OCI-LY7 (cell line): Measurements from ENCODE around the gene TCEANC2.

Experiments used
- EZH2phosphoT487 ChIP-seq: fragments of 200-600 bp; sonication (generic); IDR thresholded peaks from 2 replicates; pipeline ENCODE4 v1.6.1; 2018; ENCODE audit warnings: low read depth, borderline replicate concordance, mild to moderate bottlenecking, mixed run types, antibody characterized with exemption, low read length, moderate library complexity, mixed read lengths
- TF ChIP-seq, protein P1 (sequence below): fragments of 200-600 bp; sonication (generic); conservative IDR thresholded peaks from 2 replicates; pipeline ENCODE4 v1.5.1; 2014; ENCODE audit warnings: mild to moderate bottlenecking, antibody characterized with exemption, low read length, moderate library complexity, mixed read lengths

DNA sequence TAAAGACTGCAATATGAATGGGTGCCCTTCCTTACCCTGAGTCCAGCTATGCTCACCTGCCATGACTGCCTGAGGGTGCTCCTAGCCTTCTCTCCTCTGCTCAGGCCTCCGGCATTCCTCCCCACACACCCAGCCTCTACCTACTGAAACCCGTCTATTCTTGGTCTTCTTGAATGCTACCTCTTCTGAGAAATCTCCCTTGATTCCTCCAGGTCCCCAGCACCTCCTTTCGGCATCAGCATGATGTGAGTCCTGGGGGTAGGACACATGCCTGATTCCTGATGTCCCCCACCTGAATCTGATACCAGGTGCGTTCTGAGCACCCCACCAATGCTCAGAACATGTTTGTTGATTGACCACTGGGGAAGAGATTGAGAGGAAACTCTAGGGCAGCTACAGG is 44.0 kb upstream of the TCEANC2 start:
- TF ChIP-seq, protein P1, sequence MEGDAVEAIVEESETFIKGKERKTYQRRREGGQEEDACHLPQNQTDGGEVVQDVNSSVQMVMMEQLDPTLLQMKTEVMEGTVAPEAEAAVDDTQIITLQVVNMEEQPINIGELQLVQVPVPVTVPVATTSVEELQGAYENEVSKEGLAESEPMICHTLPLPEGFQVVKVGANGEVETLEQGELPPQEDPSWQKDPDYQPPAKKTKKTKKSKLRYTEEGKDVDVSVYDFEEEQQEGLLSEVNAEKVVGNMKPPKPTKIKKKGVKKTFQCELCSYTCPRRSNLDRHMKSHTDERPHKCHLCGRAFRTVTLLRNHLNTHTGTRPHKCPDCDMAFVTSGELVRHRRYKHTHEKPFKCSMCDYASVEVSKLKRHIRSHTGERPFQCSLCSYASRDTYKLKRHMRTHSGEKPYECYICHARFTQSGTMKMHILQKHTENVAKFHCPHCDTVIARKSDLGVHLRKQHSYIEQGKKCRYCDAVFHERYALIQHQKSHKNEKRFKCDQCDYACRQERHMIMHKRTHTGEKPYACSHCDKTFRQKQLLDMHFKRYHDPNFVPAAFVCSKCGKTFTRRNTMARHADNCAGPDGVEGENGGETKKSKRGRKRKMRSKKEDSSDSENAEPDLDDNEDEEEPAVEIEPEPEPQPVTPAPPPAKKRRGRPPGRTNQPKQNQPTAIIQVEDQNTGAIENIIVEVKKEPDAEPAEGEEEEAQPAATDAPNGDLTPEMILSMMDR: no peak
- TF ChIP-seq EZH2phosphoT487: no peak
